Effector memory CD4-positive, alpha-beta T cell (primary cell): ENCODE measurements around the gene ABCA4.

Experiments used
- DNase-seq, 3 donors: peaks; one replicate each; pipeline ENCODE4 v3.0.0-alpha.2; 2020
- H3K27ac ChIP-seq: 2 replicates; pipeline ENCODE4 v1.7.0; 2013; ENCODE audit warnings: mild to moderate bottlenecking, low read length, moderate library complexity; ENCODE audit not compliant: insufficient read depth, poor library complexity, severe bottlenecking
- H3K27me3 ChIP-seq: replicated peaks from 2 replicates; pipeline ENCODE4 v1.7.0; 2013; ENCODE audit warnings: mild to moderate bottlenecking, low read length; ENCODE audit not compliant: insufficient read depth, control insufficient read depth, poor library complexity, severe bottlenecking
- H3K36me3 ChIP-seq: 2 replicates; pipeline ENCODE4 v1.7.0; 2013; ENCODE audit warnings: mild to moderate bottlenecking, low read length, moderate library complexity; ENCODE audit not compliant: control insufficient read depth, insufficient read depth
- H3K4me1 ChIP-seq: 2 replicates; pipeline ENCODE4 v1.7.0; 2013; ENCODE audit warnings: low read length, mild to moderate bottlenecking; ENCODE audit not compliant: control insufficient read depth, insufficient read depth, poor library complexity, severe bottlenecking
- H3K4me3 ChIP-seq: 2 replicates; pipeline ENCODE4 v1.7.0; 2013; ENCODE audit warnings: low read length, low read depth, mild to moderate bottlenecking; ENCODE audit not compliant: insufficient read depth, poor library complexity, severe bottlenecking
- H3K9me3 ChIP-seq: 2 replicates; pipeline ENCODE4 v1.7.0; 2013; ENCODE audit warnings: mild to moderate bottlenecking, low read length, moderate library complexity; ENCODE audit not compliant: control insufficient read depth

ABCA4 gene

DNA sequence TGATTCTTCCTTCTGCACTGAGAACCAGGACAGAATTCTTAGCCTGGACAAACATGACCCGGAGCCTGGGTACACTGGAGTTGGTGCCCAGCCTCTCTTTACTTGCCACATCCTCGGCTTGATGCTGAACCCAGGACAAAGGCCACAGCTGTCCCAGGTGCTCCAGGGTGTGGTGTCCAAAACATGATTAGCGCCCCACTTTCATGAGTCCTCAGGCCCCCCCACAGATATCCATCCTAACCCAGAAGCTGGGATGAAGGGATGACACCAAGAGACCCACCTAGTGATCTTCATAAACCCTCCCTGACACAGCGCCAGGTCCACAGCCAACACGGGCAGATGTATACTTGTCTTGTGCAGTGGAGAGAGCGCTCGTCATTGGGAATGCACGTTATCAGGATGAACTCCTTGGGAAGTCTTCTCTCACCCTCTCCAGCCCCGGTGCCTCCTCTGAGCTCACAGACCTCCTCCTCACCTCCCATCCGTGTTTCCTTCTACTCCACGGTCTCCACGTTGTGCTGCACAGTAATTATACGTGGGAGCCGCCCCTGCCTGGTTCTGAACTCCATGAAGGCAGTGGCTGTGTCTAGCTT lies 3.6 kb downstream of the ABCA4 start:
- no peak for DNase-seq
- no peaks in the 10 kb centered on the region for H3K27me3 ChIP-seq
- no peaks in the 10 kb centered on the region for H3K9me3 ChIP-seq
- no peak overlapping the region for H3K27ac ChIP-seq
- H3K36me3 ChIP-seq: no peaks in the 10 kb centered on the region
- no peaks in the 10 kb centered on the region for H3K4me1 ChIP-seq
- no peak overlapping the region for H3K4me3 ChIP-seq

DNA sequence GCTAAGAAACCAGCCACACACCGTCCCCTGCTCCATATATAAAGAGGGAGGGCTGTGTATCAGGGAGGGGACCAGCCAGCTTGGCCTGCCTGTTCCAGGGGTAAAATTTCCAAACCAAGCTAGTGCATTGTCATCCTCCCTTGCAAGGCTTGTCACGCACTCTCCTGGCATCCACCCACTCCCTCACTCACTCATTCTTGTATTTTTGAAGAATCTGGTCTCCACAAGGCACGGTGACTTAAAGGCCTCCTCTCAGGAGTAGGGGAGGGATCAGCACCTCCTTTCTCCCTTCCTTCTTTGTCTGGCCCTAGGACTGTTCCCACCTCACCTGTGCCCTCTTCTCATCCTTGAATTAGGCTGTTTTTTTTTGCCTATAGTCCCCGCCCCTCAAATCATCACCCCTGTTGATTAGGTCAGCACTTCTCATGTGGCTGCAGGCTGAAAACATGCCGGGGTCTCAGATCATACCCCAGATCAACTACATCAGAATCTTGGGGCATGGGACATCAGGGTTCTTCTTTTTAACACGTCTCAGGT lies 5.0 kb downstream of the ABCA4 start:
- Histone ChIP-seq H3K27me3 (no peaks in the 10 kb centered on the region), H3K4me1 (no peaks in the 10 kb centered on the region), H3K9me3 (no peaks in the 10 kb centered on the region), H3K36me3 (no peaks in the 10 kb centered on the region), H3K27ac (no peak overlapping the region), H3K4me3 (no peak overlapping the region)
- no peak for DNase-seq

DNA sequence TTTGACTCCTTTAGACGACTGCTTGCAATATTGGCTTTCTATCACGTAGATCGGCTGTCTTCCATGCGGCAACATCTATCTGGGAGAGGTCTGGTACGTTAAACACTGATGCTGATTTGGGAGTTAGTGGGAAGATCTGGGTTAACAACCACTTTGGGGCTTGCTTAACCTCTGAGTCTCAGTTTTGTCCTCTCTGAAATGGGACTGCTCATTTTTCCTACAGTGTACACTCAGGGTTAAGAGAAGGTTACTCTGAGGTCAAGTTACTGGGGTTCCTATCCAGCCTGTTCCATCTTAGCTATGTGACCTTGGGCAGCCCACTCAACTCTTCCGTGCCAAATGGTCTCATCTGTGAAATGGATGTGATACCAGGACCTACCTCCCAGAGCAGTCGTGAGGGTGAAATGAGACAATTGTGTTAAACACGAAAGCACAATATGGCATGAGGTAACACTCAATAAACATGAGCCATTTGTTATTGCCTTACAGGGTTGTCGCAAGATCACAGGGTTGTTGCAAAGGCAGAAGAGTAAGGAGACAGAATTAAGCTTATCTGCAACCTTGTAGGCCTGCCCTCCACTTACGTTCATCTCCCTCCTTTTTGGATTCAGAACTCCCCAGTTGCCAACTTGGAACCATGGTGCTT lies 5.6 kb downstream of the ABCA4 start:
- no peaks in the 10 kb centered on the region for H3K4me1 ChIP-seq
- H3K9me3 ChIP-seq: no peaks in the 10 kb centered on the region
- H3K27ac ChIP-seq: no peak overlapping the region
- no peak for DNase-seq
- H3K4me3 ChIP-seq: no peak overlapping the region
- H3K27me3 ChIP-seq: no peaks in the 10 kb centered on the region
- no peaks in the 10 kb centered on the region for H3K36me3 ChIP-seq

DNA sequence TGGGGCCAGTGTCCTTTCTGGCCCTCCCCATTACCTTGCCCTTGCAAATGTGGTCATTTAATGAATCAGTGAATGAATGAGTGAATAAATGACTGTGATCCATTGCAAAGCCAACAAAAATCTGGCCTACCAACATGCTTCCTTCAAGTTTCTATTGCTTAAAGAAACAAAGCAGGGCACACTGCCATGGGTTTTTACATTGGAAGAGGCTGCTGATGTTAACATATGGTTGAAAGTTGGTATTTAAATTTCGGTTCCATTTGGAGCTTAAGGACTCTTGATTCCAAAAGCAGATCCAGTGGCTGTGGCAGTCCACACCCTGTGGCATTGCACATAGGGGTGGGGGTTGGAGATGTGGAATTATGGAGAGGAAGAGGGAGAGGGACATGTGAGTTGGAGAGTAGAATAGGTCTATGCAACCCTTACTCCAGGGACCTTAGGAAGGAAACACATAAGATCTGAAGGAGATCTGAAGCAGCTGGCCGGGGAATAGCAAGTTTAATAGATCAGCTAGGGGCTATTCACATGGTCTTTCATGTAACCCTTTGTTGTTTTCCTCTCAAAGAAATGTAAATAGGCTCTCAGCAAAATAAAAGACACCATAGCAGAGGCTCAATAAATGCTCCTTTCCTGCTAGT lies 7.2 kb downstream of the ABCA4 start:
- Histone ChIP-seq H3K27ac (no peak overlapping the region), H3K9me3 (no peaks in the 10 kb centered on the region), H3K27me3 (no peaks in the 10 kb centered on the region), H3K36me3 (no peaks in the 10 kb centered on the region), H3K4me3 (no peak overlapping the region), H3K4me1 (no peaks in the 10 kb centered on the region)
- no peak for DNase-seq

DNA sequence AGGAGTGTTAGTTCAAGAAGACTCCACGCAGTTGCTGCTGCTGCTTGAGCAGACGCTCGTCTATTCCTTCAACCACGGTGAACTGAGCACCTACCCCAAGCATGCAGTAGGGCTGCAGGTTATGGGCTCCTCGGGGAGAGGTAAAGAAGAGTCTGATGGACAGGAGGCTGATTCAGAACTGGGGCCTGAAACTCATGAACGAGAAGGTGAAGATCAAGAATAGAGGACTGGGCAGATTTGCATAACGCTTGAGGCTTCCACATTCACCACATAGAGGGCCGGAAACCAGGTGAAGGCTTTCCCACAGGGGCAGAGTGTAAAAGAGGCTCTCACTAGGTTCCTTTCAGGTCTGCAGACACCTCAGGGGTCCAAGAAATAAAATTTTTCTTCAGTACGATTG lies 9.1 kb downstream of the ABCA4 start:
- H3K9me3 ChIP-seq: no peaks in the 10 kb centered on the region
- H3K4me1 ChIP-seq: no peaks in the 10 kb centered on the region
- no peaks in the 10 kb centered on the region for H3K27me3 ChIP-seq
- H3K4me3 ChIP-seq: no peak overlapping the region
- no peaks in the 10 kb centered on the region for H3K36me3 ChIP-seq
- H3K27ac ChIP-seq: no peak overlapping the region
- DNase-seq: no peak

DNA sequence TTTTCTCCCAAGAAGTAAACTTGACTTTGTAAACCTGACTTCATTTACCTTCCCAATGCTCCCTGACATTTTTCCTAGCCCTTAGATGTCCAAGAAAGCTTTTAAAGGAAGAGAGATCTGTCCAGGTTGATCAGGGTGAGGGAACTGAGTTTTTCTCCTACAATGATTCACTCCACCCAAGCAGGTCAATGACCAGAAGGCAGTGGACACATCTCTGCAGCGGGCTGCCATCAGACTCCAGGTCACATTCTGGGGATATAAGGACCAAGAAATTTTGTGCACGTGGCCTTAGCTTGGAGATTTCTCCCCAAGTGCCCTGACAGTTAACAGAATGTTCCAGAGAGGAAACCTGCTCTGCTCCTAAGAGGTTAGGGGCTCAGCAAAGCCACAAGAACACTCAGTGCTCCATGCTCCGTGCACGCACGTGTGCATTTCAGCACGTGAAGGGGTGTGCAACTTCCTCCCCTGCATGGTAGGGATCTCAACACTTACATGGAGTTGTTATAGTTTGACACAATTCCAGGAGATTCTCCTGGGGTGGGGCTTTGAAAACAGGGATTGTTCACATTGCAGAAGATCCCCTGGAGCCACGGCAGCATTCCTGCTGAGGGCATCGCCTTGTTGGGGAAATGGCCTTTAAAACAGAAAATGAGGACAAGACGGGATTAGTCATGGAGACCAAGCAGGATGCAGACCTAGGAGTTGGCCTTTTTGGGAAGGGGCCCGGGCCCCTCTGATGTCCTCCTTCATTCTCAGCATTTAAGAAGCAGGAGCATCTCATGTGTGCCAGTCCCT lies 9.8 kb downstream of the ABCA4 start:
- DNase-seq: no peak
- Histone ChIP-seq H3K4me1 (no peaks in the 10 kb centered on the region), H3K4me3 (no peak overlapping the region), H3K27me3 (no peaks in the 10 kb centered on the region), H3K9me3 (no peaks in the 10 kb centered on the region), H3K36me3 (no peaks in the 10 kb centered on the region), H3K27ac (no peak overlapping the region)

DNA sequence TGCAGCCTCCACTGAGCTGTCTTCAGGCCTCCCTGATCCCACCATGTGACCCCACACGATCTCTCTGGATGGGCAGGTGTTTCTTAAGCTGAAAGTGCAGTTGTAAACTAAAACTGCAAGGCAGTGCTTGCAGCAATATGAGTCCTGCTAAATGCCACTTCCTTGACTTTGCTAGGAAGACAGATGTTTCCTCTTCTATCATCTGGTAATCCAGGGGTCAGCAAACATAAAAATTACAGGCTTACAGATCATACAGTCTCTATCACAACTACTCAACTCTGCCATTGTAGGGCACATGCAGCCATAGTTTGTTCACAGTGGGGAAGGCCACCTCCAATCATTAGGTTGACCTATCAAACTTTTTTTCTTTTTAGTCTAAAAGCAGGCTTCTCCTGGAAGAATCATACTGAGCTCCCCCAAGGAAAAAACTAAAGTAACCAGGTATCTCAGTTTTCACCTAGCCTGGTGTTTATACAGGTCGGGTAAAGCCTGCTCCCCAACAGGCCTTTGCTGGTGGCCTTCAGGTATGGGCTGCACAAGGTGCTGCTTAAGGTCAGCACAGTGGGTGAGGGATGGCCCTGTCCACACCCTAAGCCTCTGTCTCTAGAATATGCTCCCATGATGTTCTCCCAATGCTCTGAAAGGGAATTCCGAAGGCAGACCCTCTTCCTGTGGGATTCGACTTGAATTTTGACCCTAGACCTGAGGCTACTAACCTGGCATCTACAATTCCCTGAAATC lies 10.8 kb downstream of the ABCA4 start:
- no peak overlapping the region for H3K4me3 ChIP-seq
- no peak for DNase-seq
- no peak overlapping the region for H3K27ac ChIP-seq
- H3K4me1 ChIP-seq: no peaks in the 10 kb centered on the region
- H3K9me3 ChIP-seq: no peaks in the 10 kb centered on the region
- H3K36me3 ChIP-seq: no peaks in the 10 kb centered on the region
- no peaks in the 10 kb centered on the region for H3K27me3 ChIP-seq

DNA sequence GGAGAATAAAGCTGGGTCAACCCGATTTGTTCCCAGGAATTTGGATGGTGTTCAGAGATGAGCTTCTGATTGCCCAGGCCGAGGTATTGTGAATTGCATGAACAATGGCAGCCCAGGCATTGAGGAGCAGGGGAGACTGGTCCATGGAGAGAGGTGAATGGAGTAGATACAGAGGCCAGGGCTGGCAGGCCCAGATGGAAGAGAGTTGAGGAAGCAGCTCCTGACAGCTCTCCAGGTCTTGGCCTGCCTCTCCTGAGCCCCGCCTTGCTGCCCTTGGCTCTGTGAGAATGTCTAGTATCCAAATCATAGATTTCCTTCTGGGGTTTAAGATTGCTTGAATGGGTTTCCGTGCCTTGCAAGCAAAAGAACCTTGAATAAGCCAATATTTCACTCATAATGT lies 11.5 kb downstream of the ABCA4 start:
- Histone ChIP-seq H3K4me1 (no peaks in the 10 kb centered on the region), H3K36me3 (no peaks in the 10 kb centered on the region), H3K27ac (no peak overlapping the region), H3K9me3 (no peaks in the 10 kb centered on the region), H3K4me3 (no peak overlapping the region), H3K27me3 (no peaks in the 10 kb centered on the region)
- no peak for DNase-seq

DNA sequence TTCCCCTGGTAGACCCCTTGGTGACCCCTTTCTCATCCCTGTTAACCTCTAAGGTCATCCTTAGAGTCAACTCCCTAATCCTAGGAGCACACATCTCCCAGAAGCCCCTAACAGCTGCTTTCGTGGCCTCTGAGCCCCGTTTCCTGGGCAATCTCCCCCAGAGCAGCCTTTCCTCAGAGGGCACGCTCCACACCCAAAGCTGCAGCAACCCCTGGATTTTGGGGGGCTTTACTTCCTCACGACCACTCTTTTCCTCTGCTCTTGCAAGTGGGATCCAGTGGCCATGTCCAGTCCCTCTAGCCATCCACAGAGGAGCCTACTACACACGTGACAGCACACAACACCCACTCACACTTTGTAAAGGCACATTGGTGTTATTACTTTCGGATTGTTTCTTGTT lies 13.8 kb downstream of the ABCA4 start:
- Histone ChIP-seq H3K36me3 (no peaks in the 10 kb centered on the region), H3K4me1 (no peaks in the 10 kb centered on the region), H3K27me3 (no peaks in the 10 kb centered on the region), H3K4me3 (no peak overlapping the region), H3K27ac (no peak overlapping the region), H3K9me3 (no peaks in the 10 kb centered on the region)
- DNase-seq: no peak
